Inflammatory macrophage treated with lipopolysaccharide for 4 hours (primary cell): ENCODE results near the gene RFNG.

ENCODE experiments used
- DNase-seq: peaks from one replicate; pipeline ENCODE4 v3.0.0-alpha.2; 2020

RFNG gene

DNA sequence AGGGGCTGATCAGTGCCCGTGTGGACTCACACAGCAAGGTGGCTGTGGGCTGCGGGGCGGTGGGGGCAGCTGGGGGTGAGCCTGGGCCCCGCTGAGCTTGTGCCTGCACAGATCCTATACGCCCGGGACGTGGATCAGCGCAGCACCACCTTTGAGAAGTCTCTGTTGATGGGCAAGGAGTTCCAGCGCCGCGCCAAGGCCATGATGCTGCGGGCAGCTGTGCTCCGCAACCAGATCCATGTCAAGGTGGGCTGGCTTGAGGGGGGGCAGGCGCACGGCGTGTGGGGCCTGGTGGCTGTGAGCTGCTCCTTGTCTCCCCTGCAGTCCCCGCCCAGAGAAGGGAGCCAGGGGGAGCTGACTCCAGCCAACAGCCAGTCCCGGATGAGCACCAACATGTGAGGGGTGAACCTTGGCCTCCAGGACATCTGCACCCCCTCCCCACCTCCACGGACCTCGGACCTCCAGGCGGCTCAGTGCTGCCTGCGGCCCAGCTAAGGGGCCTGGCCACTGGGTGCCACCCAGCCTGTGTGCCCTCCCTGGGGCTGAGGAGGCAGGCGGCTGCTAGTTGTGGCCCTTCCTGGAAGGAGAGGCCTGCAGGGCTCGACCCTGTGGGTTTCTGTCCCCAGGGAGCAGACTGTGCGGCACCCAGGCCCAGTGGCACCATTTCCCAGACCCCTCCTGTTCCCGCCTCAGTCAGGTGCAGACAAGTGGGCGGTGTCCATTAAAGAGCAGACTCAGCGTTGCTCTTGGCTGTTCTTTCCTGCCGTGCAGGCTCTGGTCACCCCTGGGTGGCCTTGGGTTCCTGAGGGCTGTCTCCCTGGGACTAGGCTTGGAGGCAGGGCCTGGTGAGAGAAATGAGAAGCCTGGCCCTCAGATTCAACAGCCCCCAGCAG lies 5.4 kb upstream of the RFNG start:
- DNase-seq: no peak

GRCh38 chr17:82055965-82056728 lies 4.5 kb upstream of the RFNG start:
- no peak for DNase-seq

DNA sequence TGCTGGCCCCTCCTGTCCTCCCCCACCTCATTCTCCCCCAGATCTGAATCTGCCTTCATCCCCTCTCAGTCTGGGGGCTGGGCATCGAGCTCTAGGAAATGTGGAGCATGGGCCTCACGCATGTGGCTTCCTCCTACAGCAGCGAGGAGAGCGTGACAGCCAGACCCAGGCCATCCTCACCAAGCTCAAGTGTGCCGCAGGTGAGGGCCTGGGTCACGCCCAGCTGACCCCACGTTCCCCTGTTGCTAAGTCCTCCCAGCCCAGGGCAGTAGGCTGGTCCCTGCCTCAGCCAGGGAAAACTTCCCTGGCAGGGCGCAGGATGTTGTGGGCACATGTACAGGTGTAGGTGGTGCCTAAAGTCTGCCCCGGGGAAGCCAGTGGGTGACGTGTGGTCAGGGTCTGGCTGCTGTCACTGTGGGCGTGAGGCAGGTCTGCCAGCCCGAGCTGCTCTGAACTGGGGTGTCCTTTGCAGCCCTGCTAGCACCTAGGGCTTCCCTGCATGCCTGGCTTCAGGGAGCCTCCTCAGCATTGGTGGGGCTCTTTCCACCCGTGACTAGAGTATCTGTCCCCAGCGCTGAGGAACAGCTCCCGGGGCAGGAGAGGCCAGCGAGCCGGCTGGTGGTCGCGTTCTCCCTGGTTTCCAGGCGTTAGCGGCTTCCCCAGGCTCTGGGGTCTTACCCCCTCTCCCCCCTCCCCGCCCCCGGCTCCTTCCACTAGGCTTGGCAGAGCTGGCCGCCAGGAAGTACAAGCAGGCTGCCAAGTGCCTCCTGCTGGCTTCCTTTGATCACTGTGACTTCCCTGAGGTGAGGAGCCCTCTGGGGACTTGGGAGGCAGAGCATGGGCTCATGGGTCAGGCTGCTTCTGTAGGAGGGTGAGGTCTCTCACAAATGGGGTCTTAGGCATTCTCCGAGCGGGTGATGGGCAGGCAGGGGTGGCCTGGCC lies 3.7 kb upstream of the RFNG start:
- DNase-seq: no peak

DNA sequence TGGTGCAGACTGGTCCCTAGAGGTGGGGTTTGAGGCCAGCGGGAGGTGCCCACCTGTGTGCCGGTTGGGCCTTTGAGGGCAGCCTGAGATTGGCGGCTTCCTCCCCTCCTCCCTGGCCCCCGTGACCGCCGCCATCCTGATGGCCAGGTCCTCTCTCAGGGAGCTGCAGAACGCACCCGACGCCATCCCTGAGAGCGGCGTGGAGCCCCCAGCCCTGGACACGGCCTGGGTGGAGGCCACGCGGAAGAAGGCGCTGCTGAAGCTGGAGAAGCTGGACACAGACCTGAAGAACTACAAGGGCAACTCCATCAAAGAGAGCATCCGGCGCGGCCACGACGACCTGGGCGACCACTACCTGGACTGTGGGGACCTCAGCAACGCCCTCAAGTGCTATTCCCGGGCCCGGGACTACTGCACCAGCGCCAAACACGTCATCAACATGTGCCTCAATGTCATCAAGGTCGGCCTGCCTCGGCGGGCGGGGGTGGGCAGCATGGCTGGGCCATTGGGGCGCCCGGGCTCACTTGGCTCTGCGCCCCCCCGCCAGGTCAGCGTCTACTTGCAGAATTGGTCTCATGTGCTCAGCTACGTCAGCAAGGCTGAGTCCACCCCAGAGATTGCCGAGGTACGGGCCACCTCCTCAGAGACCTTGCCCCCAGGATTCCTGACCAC lies 2.9 kb upstream of the RFNG start:
- DNase-seq: no peak

DNA sequence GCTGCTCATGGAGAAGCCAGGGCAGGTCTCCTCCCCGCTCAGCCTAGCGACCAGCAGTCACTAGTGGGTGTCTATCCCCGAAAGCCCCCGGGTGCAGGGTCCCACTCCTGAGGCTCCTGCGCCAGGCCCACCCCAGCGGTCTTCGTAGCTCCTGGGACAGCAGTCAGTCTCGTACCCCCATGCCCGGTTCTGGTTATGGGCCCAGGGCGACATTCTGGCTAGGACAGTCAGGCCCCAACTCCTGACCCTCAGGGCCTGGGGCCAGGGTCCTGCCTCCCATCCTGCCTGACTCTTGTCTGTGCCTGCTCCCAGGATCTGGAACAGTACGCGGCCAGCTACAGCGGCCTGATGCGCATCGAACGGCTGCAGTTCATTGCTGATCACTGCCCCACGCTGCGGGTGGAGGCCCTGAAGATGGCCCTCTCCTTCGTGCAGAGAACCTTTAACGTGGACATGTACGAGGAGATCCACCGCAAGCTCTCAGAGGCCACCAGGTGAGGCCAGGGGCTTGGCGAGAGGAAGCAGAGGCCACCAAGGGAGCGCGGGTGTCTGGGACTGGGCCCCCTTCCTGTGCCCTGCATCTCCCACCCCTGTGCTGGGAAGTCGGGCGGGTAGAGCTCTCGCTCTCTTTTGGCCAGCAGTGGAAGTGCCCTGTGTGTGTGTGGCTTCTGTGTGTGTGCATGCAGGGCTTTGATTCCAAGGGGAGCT lies 2.1 kb upstream of the RFNG start:
- no peak for DNase-seq

DNA sequence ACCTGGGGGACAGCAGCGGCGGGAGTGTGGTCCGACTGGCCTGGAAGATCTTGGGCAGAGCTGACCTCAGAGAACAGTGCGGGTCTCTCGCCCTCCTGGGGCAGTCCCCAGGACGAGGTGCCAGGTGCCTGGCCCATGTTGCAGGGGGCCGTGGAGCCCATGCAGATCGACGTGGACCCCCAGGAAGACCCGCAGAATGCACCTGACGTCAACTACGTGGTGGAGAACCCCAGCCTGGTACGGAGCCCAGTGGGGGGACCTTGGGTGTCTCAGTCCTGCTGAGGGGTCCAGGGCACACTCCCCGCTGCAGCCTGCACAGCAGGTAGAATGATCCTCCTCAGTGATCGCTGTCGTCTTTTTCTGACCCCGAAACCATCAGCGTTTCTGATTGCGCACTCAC lies 1.5 kb upstream of the RFNG start:
- DNase-seq: no peak

GRCh38 chr17:82052638-82053059 lies 1.0 kb upstream of the RFNG start:
- no peak for DNase-seq

GRCh38 chr17:82050761-82051641 lies 610 bp downstream of the RFNG start:
- no peak for DNase-seq

- no peak for DNase-seq
Measured at GRCh38 chr17:82050152-82050760, 1.4 kb downstream of the RFNG start.

DNA sequence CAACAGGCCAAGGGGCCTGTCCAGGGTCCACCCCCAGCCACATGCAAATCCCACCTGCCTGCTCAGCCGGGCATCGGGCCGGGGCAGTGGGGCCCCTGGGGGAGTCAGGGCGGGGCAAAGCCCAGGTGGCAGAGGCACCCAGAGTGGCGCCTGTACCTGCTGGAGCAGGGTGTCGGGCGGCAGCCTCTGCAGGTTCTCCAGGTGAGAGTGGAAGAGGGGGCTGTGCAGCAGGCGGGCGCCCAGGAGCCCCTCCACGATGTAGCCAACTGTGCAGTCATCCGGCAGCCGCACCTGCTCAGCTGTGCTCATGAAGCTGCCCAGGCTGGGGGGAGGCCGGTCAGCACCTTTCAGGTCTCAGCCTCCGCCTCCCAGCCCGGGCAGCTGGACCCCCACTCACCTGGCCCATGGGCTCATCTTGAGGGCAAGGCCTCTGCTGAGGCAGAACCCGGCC lies 2.1 kb downstream of the RFNG start:
- no peak for DNase-seq

DNA sequence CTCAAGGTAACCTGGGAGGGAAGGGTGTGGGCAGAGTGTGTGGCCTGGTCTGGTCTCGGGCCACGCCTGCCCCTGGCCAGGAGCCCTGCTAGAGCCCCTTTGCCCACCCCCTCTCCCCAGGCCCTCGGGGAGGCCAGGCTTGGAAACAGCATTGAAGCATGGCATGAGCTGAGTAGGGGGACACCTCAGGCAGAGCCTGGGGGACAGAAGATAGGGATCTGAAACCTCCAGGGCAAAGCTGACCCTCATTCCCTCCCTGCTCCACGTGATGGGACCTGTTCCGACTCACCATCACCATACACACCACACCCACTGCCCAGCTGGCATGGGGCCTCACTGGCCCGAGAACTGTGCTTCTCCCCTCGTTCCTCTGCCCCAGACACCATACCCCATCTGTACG lies 2.5 kb downstream of the RFNG start:
- DNase-seq: no peak

GRCh38 chr17:82048571-82048971 lies 3.0 kb downstream of the RFNG start:
- DNase-seq: no peak

GRCh38 chr17:82047914-82048570 lies 3.6 kb downstream of the RFNG start:
- DNase-seq: no peak

- DNase-seq: no peak
Measured at GRCh38 chr17:82047379-82047778, 4.2 kb downstream of the RFNG start.

GRCh38 chr17:82046903-82047302 lies 4.7 kb downstream of the RFNG start:
- no peak for DNase-seq

- DNase-seq: no peak
Measured at GRCh38 chr17:82045936-82046484, 5.6 kb downstream of the RFNG start.

GRCh38 chr17:82043507-82043906 lies 8.1 kb downstream of the RFNG start:
- DNase-seq: no peak

DNA sequence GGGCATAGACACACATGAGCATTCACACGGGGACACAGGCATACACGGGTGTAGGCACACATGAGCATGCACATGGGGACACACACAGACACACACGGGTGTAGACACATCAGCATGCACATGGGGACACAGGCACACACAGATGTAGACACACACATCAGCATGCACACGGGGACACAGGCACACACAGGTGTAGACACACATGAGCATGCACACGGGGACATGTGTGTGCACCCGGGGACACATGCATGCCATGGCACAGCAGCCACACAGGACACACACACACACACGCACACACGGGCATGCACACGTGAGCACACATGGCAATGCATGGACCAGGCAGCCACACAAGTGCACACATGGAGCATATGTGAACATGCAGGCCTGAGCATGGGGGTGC lies 9.0 kb downstream of the RFNG start:
- DNase-seq: no peak

DNA sequence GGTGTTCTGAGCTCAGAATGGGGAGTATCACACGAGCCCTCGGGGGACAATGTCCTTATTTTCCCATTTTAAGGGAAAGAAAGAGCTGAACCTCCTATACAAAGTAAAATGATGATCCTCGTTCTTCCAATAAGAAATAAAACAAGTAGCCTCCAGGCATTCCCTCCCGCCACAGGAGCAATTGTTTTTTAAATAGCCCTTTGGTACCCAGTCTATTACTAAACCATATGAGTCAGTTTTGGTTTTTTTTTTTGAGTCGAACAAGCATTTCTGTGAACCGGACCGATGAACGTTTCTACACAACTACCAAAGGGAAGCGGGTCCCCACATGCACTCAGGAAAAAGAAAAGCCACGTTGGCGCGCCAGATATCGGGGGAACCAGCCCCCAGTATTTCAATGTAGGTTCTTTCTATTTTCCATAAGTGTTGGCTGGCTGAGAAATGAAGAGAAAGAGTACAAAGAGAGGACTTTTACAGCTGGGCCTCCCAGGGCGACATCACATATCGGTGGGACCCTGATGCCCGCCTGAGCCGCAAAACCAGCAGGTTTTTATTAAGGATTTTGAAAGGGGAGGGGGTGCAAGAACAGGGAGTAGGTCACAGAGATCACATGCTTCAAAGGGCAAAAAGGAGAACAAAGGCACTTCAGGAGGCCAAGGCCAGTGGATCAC lies 10.3 kb downstream of the RFNG start:
- peak; percentile 13 for DNase-seq
